Naive thymus-derived CD4-positive, alpha-beta T cell (primary cell): ENCODE measurements around the gene ZNF280A. TPM values are rescaled to one million over a fixed set of nuclear protein-coding genes. Genes with fewer than 3 reads are reported as not detected.

Experiments used
- polyA plus RNA-seq, 2 donors: library from polyadenylated mRNA; unstranded; fragments of 300-500 nt; fragmentation: Illumina TruSeq; gene quantifications; one replicate each; pipeline ENCODE4 v1.2.3, GENCODE V29; 2021
- total RNA-seq, 6 experiments: library from RNA in 5 of 6; stranded (reverse) in 5 of 6; gene quantifications; 1 replicate in 5 of 6; 2 replicates in 1 of 6; pipeline ENCODE4 v1.2.3 and lab custom pipeline; 2021 to 2026

ZNF280A gene
- total and polyA plus RNA-seq, 7 experiments from 2014 or later: not detected

Other genes starting within 250 kb of the ZNF280A start
- 1 to 10 TPM; 2.1 to 3.6 (median 2.2) TPM for gene ZNF280B, start 11.5 kb downstream of the ZNF280A start, total RNA-seq
- 1 to 10 TPM; 2.3 to 2.7 TPM for gene ZNF280B, start 11.5 kb downstream of the ZNF280A start, polyA plus RNA-seq
- gene PRAME, start 39.0 kb upstream of the ZNF280A start, total RNA-seq: not detected
- not detected for gene PRAME, start 39.0 kb upstream of the ZNF280A start, polyA plus RNA-seq
- not detected for gene GGTLC2, start 124.3 kb upstream of the ZNF280A start, total RNA-seq
- gene GGTLC2, start 124.3 kb upstream of the ZNF280A start, polyA plus RNA-seq: not detected